Measurements from ENCODE around the gene BCL2. TPM values are rescaled to one million over a fixed set of nuclear protein-coding genes. Genes with fewer than 3 reads are reported as not detected.

The BCL2 gene
- total and polyA plus RNA-seq, 9 of the 15 experiments (the other 6 are each of a cell fraction or from before 2014, with no cell fraction given) = 0.10 to 1.1 (median 0.65) TPM

GRCh38 chr18:63161761-63162195, 157.8 kb downstream of the BCL2 start (continued):
- TF ChIP-seq USF1 (CRISPR knock-in tag; IDR thresholded peaks at IDR 0.05) = peak; percentile 57
- no peak for TF ChIP-seq ZNF174 (CRISPR knock-in tag; IDR thresholded peaks at IDR 0.05)
- TF ChIP-seq ZNF263 (CRISPR knock-in tag; IDR thresholded peaks at IDR 0.05; ENCODE audit: borderline replicate concordance) = no peak
- no peak for TF ChIP-seq DACH1 (IDR thresholded peaks at IDR 0.05; ENCODE audit: partially characterized antibody)
- TF ChIP-seq JUN (IDR thresholded peaks at IDR 0.05; ENCODE audit: borderline replicate concordance, low read depth, low read length) = peak; percentile 88
- TF ChIP-seq JUN (CRISPR knock-in tag; IDR thresholded peaks at IDR 0.05; ENCODE audit: borderline replicate concordance) = no peak
- peak; percentile 82 for TF ChIP-seq HMG20A (CRISPR knock-in tag; conservative IDR thresholded peaks at IDR 0.05)
- TF ChIP-seq MEF2A (IDR thresholded peaks at IDR 0.05; ENCODE audit: control insufficient read depth, low read depth, low read length) = no peak
- no peak for TF ChIP-seq WHSC1 (IDR thresholded peaks at IDR 0.05; ENCODE audit: low read length)
- TF ChIP-seq ZNF280A (IDR thresholded peaks at IDR 0.05; ENCODE audit: low read depth, partially characterized antibody) = no peak
- TF ChIP-seq NRF1 (conservative IDR thresholded peaks at IDR 0.05 in 1 of 2, IDR thresholded peaks at IDR 0.05 in 1 of 2) = no peak; a peak in 1 of 4 replicates
- TF ChIP-seq EHMT2 (IDR thresholded peaks at IDR 0.05) = no peak
- no peak for TF ChIP-seq ZFP36 (IDR thresholded peaks at IDR 0.05; ENCODE audit: low read depth, low read length, partially characterized antibody)
- TF ChIP-seq ZNF253 (CRISPR knock-in tag; conservative IDR thresholded peaks at IDR 0.05) = no peak
- TF ChIP-seq SMARCC2 (IDR thresholded peaks at IDR 0.05; ENCODE audit: low read depth) = no peak
- no peak for TF ChIP-seq RBM14 (IDR thresholded peaks at IDR 0.05; ENCODE audit: borderline replicate concordance, insufficient read depth, low read depth, low read length)
- TF ChIP-seq BHLHE40 (IDR thresholded peaks at IDR 0.05; ENCODE audit: low read length) = peak; percentile 88
- TF ChIP-seq PURB (CRISPR knock-in tag; IDR thresholded peaks at IDR 0.05; ENCODE audit: low read depth) = no peak
- 0 out of 2 replicates have a peak, but pooled peaks have one; percentile 10 for TF ChIP-seq CBFA2T2 (conservative IDR thresholded peaks at IDR 0.05)
- no peak for TF ChIP-seq CBX8 (IDR thresholded peaks at IDR 0.05; ENCODE audit: borderline replicate concordance, extremely low read depth, low read depth, low read length, poor library complexity, severe bottlenecking)
- TF ChIP-seq LCOR (CRISPR knock-in tag; IDR thresholded peaks at IDR 0.05) = no peak
- no peak for TF ChIP-seq SNRNP70 (optimal IDR thresholded peaks at IDR 0.05; ENCODE audit: low read depth, low read length)
- TF ChIP-seq CHCHD3 (CRISPR knock-in tag; IDR thresholded peaks at IDR 0.05) = no peak
- no peak for TF ChIP-seq E2F6 (IDR thresholded peaks at IDR 0.05; ENCODE audit: borderline replicate concordance in 1 of 2, extremely low read depth in 1 of 2, insufficient read depth in 1 of 2, insufficient read length in 1 of 2, low read depth in 1 of 2, low read length in 1 of 2, poor library complexity in 1 of 2, severe bottlenecking in 1 of 2)
- no peak for TF ChIP-seq SNAPC5 (CRISPR knock-in tag; IDR thresholded peaks at IDR 0.05)
- no peak for TF ChIP-seq MAX (CRISPR knock-in tag; IDR thresholded peaks at IDR 0.05)

All from K562 (cell line).